Astrocyte (in vitro differentiated cells and primary cell): ENCODE data around the gene MAG. TPM values are rescaled to one million over a fixed set of nuclear protein-coding genes. Genes with fewer than 3 reads are reported as not detected.

ENCODE experiments used
- DNase-seq: peaks from one replicate; pipeline ENCODE4 v3.0.0-alpha.2; 2010; ENCODE audit warnings: low read depth
- FAIRE-seq: peaks from 2 replicates; lab custom pipeline; 2011; peaks lifted over from hg19 to GRCh38; lab: Jason Lieb, UNC
- H2AFZ ChIP-seq: 2 replicates; pipeline ENCODE4 v1.6.0; 2012; ENCODE audit warnings: low read depth, low read length, inconsistent platforms
- H3K27ac ChIP-seq: 2 replicates; pipeline ENCODE4 v1.5.1; 2011; ENCODE audit warnings: low read depth, low read length, inconsistent platforms
- H3K27me3 ChIP-seq: 2 replicates; pipeline ENCODE4 v1.6.0; 2011; ENCODE audit warnings: low read length, inconsistent platforms; ENCODE audit not compliant: insufficient read depth
- H3K36me3 ChIP-seq: 2 replicates; pipeline ENCODE4 v1.5.1; 2011; ENCODE audit warnings: low read length, inconsistent platforms; ENCODE audit not compliant: insufficient read depth
- H3K4me1 ChIP-seq: 2 replicates; pipeline ENCODE4 v1.5.1; 2011; ENCODE audit warnings: low read length, inconsistent platforms; ENCODE audit not compliant: insufficient read depth
- H3K4me2 ChIP-seq: 2 replicates; pipeline ENCODE4 v1.6.0; 2012; ENCODE audit warnings: low read length, inconsistent platforms
- H3K4me3 ChIP-seq: 2 replicates; pipeline ENCODE4 v1.5.1; 2011; ENCODE audit warnings: low read depth, mild to moderate bottlenecking, low read length, inconsistent platforms; ENCODE audit not compliant: insufficient read depth
- H3K79me2 ChIP-seq: 2 replicates; pipeline ENCODE4 v1.6.0; 2012; ENCODE audit warnings: mild to moderate bottlenecking, low read length, inconsistent platforms; ENCODE audit not compliant: insufficient read depth
- H3K9ac ChIP-seq: 2 replicates; pipeline ENCODE4 v1.6.0; 2012; ENCODE audit warnings: mild to moderate bottlenecking, low read length, inconsistent platforms
- H3K9me3 ChIP-seq: 2 replicates; pipeline ENCODE4 v1.5.1; 2012; ENCODE audit warnings: low read depth, mild to moderate bottlenecking, low read length, inconsistent platforms; ENCODE audit not compliant: insufficient read depth
- H4K20me1 ChIP-seq: 2 replicates; pipeline ENCODE4 v1.6.0; 2012; ENCODE audit warnings: low read length, inconsistent platforms; ENCODE audit not compliant: insufficient read depth
- H3K27ac Mint-ChIP-seq: one replicate; pipeline ENCODE4 v1.8.0; 2021; ENCODE audit warnings: mild to moderate bottlenecking, mixed read lengths; ENCODE audit not compliant: unreplicated experiment
- H3K27me3 Mint-ChIP-seq: one replicate; pipeline ENCODE4 v1.8.0; 2021; ENCODE audit warnings: low read depth, mixed read lengths; ENCODE audit not compliant: unreplicated experiment
- H3K36me3 Mint-ChIP-seq: one replicate; pipeline ENCODE4 v1.8.0; 2021; ENCODE audit warnings: low read depth, mixed read lengths; ENCODE audit not compliant: unreplicated experiment
- H3K4me1 Mint-ChIP-seq: one replicate; pipeline ENCODE4 v1.8.0; 2021; ENCODE audit warnings: low read depth, mixed read lengths; ENCODE audit not compliant: unreplicated experiment
- H3K4me3 Mint-ChIP-seq: one replicate; pipeline ENCODE4 v1.8.0; 2021; ENCODE audit warnings: mild to moderate bottlenecking, moderate library complexity, mixed read lengths; ENCODE audit not compliant: unreplicated experiment
- H3K9me3 Mint-ChIP-seq: one replicate; pipeline ENCODE4 v1.8.0; 2021; ENCODE audit warnings: mild to moderate bottlenecking, mixed read lengths; ENCODE audit not compliant: unreplicated experiment
- EZH2 ChIP-seq: IDR thresholded peaks from 2 replicates; pipeline ENCODE4 v1.6.1; 2012; ENCODE audit warnings: mild to moderate bottlenecking, low read length, inconsistent platforms; ENCODE audit not compliant: insufficient read depth
- total RNA-seq: library from RNA; stranded (reverse); gene quantifications from 2 replicates; pipeline ENCODE4 v1.2.1, GENCODE V29; 2021
- TF ChIP-seq, protein P1 (sequence below): IDR thresholded peaks from 2 replicates; pipeline ENCODE4 v1.5.1; 2011; ENCODE audit warnings: low read depth, mild to moderate bottlenecking, inconsistent platforms, low read length, moderate library complexity; ENCODE audit not compliant: insufficient read depth

MAG gene
- total RNA-seq, 1 donor from 2014 or later, result not detected

DNA sequence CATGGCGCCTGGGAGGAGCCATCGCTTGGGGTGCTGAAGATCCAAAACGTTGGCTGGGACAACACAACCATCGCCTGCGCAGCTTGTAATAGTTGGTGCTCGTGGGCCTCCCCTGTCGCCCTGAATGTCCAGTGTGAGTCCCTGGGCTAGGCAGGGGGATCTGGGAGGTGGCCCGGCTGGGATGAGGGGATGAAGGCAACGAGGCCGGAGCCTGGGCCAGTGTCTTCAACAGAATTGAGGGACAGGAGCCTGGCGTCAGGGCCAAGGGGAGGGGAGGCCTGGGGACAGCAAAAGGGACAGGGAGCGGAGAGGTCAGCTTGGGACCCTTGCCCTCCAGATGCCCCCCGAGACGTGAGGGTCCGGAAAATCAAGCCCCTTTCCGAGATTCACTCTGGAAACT lies 49.0 kb downstream of the MAG start:
- Histone ChIP-seq H3K9ac (no peak overlapping the region), H3K4me3 (no peak overlapping the region), H2AFZ (no peak overlapping the region), H3K4me2 (no peak overlapping the region), H3K27me3 (no peaks in the 10 kb centered on the region), H4K20me1 (no peaks in the 10 kb centered on the region), H3K36me3 (no peaks in the 10 kb centered on the region), H3K27ac (no peak overlapping the region), H3K79me2 (no peaks in the 10 kb centered on the region), H3K4me1 (no peaks in the 10 kb centered on the region), H3K9me3 (no peaks in the 10 kb centered on the region)
- Mint-ChIP-seq H3K4me3 (no peak overlapping the region), H3K27ac (no peak overlapping the region), H3K36me3 (no peaks in the 10 kb centered on the region), H3K4me1 (no peaks in the 10 kb centered on the region), H3K27me3 (peaks cover 52% of the 10 kb centered on the region), H3K9me3 (no peaks in the 10 kb centered on the region)
- no peak for TF ChIP-seq EZH2
- TF ChIP-seq, protein P1, sequence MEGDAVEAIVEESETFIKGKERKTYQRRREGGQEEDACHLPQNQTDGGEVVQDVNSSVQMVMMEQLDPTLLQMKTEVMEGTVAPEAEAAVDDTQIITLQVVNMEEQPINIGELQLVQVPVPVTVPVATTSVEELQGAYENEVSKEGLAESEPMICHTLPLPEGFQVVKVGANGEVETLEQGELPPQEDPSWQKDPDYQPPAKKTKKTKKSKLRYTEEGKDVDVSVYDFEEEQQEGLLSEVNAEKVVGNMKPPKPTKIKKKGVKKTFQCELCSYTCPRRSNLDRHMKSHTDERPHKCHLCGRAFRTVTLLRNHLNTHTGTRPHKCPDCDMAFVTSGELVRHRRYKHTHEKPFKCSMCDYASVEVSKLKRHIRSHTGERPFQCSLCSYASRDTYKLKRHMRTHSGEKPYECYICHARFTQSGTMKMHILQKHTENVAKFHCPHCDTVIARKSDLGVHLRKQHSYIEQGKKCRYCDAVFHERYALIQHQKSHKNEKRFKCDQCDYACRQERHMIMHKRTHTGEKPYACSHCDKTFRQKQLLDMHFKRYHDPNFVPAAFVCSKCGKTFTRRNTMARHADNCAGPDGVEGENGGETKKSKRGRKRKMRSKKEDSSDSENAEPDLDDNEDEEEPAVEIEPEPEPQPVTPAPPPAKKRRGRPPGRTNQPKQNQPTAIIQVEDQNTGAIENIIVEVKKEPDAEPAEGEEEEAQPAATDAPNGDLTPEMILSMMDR, result no peak
- no peak for FAIRE-seq
- DNase-seq, result no peak

DNA sequence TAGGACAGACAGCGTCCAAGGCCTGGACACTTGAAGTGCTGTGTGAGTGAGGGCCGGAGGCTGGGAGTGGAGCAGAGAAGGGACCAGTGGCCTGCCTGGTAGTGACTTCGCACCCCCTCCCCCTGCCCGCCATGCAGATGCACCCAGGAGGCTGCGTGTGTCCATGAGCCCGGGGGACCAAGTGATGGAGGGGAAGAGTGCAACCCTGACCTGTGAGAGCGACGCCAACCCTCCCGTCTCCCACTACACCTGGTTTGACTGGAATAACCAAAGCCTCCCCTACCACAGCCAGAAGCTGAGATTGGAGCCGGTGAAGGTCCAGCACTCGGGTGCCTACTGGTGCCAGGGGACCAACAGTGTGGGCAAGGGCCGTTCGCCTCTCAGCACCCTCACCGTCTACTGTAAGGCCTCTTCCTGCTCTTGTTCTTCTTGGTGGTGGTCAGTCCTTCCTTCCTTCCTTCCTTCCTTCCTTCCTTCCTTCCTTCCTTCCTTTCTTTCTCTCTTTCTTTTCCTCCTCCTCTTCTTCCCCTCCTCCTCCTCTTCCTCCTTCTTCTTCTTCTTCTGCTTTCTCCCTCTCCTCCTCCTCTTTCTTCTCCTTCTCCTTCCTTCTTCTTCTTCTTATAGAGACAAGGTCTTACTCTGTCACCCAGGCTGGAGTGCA lies 49.7 kb downstream of the MAG start:
- Mint-ChIP-seq H3K4me3 (no peak overlapping the region), H3K27me3 (peaks cover 58% of the 10 kb centered on the region), H3K4me1 (no peaks in the 10 kb centered on the region), H3K27ac (no peak overlapping the region), H3K36me3 (no peaks in the 10 kb centered on the region), H3K9me3 (no peaks in the 10 kb centered on the region)
- FAIRE-seq (no peak), DNase-seq (no peak)
- Histone ChIP-seq H3K9me3 (no peaks in the 10 kb centered on the region), H3K4me2 (no peak overlapping the region), H3K36me3 (no peaks in the 10 kb centered on the region), H4K20me1 (no peaks in the 10 kb centered on the region), H3K27me3 (no peaks in the 10 kb centered on the region), H3K27ac (no peak overlapping the region), H3K9ac (no peak overlapping the region), H3K79me2 (no peaks in the 10 kb centered on the region), H3K4me3 (no peak overlapping the region), H2AFZ (no peak overlapping the region), H3K4me1 (no peaks in the 10 kb centered on the region)
- TF ChIP-seq, protein P1, result no peak
- TF ChIP-seq EZH2, result no peak

DNA sequence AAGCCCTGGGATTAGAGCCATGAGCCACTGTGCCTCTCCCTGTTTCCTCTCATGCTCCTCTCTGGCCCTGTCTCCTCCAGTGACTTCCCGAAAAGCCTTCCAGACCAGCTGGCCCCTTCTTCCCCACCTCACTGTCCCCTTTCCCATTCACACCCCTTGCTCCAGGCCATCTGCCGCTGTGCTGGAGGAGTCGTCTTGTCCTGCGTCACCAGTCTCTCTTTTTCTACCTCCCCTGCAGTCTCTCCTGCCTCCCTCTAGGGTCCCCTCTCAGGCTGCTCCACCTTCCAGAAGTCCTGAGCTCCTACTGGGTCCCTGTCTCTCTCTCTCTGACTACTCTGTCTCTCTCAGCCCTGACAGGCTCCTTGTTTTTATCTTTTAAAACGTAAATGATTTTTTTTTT lies 50.5 kb downstream of the MAG start:
- FAIRE-seq, result no peak
- Mint-ChIP-seq H3K27ac (no peak overlapping the region), H3K4me3 (no peak overlapping the region), H3K27me3 (peaks cover 65% of the 10 kb centered on the region), H3K36me3 (no peaks in the 10 kb centered on the region), H3K9me3 (no peaks in the 10 kb centered on the region), H3K4me1 (peaks cover 3% of the 10 kb centered on the region)
- Histone ChIP-seq H3K27me3 (no peaks in the 10 kb centered on the region), H3K4me3 (no peak overlapping the region), H4K20me1 (no peaks in the 10 kb centered on the region), H3K4me2 (no peak overlapping the region), H3K4me1 (no peaks in the 10 kb centered on the region), H3K79me2 (no peaks in the 10 kb centered on the region), H2AFZ (no peak overlapping the region), H3K36me3 (no peaks in the 10 kb centered on the region), H3K9ac (no peak overlapping the region), H3K27ac (no peak overlapping the region), H3K9me3 (no peaks in the 10 kb centered on the region)
- TF ChIP-seq EZH2, result no peak
- TF ChIP-seq, protein P1, result no peak
- DNase-seq, result no peak
